ENCODE measurements around the gene ORM1. TPM values are rescaled to one million over a fixed set of nuclear protein-coding genes. Genes with fewer than 3 reads are reported as not detected.

ORM1 gene
- total and polyA plus RNA-seq, 8 donors = 3.0 to 87.0 (median 5.9) TPM

DNA sequence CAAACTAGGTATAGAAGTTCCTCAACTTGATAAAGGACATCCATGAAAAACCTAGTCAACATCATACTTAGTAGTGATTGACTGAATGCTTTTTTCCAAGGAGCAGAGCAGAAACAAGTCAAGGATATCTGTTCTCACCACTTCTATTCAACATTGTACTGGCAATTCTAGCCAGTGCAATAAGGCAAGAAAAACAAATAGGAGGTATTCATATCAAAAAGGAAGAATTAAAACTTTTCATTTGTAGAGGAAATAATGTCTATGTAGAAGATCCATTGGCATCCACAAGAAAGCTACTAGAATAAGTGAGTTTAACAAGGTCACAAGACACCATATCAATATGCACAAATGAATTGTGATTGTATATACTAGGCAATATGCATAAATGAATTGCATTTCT, 28.2 kb upstream of the ORM1 start:
- peaks cover 3 to 12% of the 10 kb centered on the region in 2 donors for H3K36me3 ChIP-seq
- H3K27ac ChIP-seq = no peak overlapping the region
- intact Hi-C loops (cut with DNase I) = loop anchor here in 1 of 2 donors (5.0 kb wide), 1 partner anchor 187 kb away; no protein-coding TSS in a partner anchor
- H3K4me3 ChIP-seq = no peak overlapping the region
- DNase-seq = no peak
- H3K4me1 ChIP-seq = no peaks in the 10 kb centered on the region
- H3K27me3 ChIP-seq = peaks cover 0 to 14% of the 10 kb centered on the region in 2 donors
- no peak for TF ChIP-seq CTCF (IDR thresholded peaks at IDR 0.05)
- peaks cover 0 to 14% of the 10 kb centered on the region in 2 donors for H3K9me3 ChIP-seq
- no peak for ATAC-seq

- H3K4me3 ChIP-seq = no peak overlapping the region
- DNase-seq (no peak), ATAC-seq (no peak)
- intact Hi-C loops (cut with DNase I) = no loop called here
- no peaks in the 10 kb centered on the region for H3K4me1 ChIP-seq
- peaks cover 0 to 14% of the 10 kb centered on the region in 2 donors for H3K9me3 ChIP-seq
- H3K27ac ChIP-seq = no peak overlapping the region
- peaks cover 0 to 14% of the 10 kb centered on the region in 2 donors for H3K27me3 ChIP-seq
- peaks cover 3 to 17% of the 10 kb centered on the region in 2 donors for H3K36me3 ChIP-seq
- no peak for TF ChIP-seq CTCF (IDR thresholded peaks at IDR 0.05)
Measured at GRCh38 chr9:114296338-114296737, 26.6 kb upstream of the ORM1 start.

- Histone ChIP-seq H3K9me3 (peaks cover 0 to 13% of the 10 kb centered on the region in 2 donors), H3K4me3 (no peak overlapping the region), H3K4me1 (no peaks in the 10 kb centered on the region), H3K27ac (no peak overlapping the region), H3K27me3 (no peaks in the 10 kb centered on the region), H3K36me3 (peaks cover 0 to 14% of the 10 kb centered on the region in 2 donors)
- intact Hi-C loops (cut with DNase I) = no loop called here
- ATAC-seq (no peak), DNase-seq (peak in 1 of 4 donors; percentile 26)
- TF ChIP-seq CTCF (IDR thresholded peaks at IDR 0.05) = no peak
Measured at GRCh38 chr9:114299286-114300152, 23.4 kb upstream of the ORM1 start.

DNA sequence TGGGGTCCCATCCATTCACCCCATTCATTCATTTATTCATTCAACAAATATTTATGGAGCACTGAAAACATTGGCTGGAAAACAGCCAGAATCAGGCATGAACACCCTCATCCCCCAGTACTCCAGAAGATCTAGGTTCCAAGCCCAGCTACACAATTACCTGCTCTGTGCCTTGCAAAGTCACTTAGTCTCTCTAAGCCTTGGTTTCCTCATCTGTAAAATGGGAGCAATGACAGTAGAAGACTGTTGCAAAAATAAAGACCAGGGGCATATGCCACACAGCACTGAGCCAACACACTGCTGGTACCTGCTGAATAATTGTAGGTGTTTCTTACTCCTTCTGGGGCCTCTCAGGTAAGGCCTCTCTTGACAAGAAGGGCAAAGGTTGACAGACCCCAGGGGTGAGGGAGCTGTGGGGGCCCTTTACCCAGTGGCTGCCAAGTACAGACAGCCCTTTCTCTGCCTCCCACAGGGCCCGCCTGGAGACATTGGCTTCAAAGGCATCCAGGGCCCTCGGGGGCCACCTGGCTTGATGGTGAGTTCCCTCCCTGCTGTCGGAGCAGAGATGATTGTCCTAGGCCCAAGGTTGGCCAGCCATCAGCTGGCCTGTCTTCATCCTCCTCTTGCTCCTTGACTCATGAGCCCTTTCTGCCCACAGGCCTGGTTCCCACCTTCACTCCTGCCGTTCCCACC, 22.6 kb upstream of the ORM1 start:
- intact Hi-C loops (cut with DNase I) = no loop called here
- H3K27ac ChIP-seq = no peak overlapping the region
- H3K36me3 ChIP-seq = peaks cover 0 to 10% of the 10 kb centered on the region in 2 donors
- ATAC-seq (no peak), DNase-seq (peak in 1 of 4 donors; percentile 24)
- H3K4me1 ChIP-seq = peaks cover 0 to under 1% of the 10 kb centered on the region in 2 donors
- no peak overlapping the region for H3K4me3 ChIP-seq
- H3K9me3 ChIP-seq = peaks cover 0 to 6% of the 10 kb centered on the region in 2 donors
- H3K27me3 ChIP-seq = no peaks in the 10 kb centered on the region
- no peak for TF ChIP-seq CTCF (IDR thresholded peaks at IDR 0.05)

Data from left lung (tissue), 10 donors.